HG03139 (cell line): ENCODE measurements around the gene OBSL1.

Source experiments
- ATAC-seq: cut with Tn5 transposase; IDR thresholded peaks from one replicate; pipeline ENCODE4 v1.9.1; 2021; ENCODE audit not compliant: unreplicated experiment

The OBSL1 gene

GRCh38 chr2:219571311-219572236 is at the start of gene OBSL1:
TSS of gene OBSL1 (minus strand) at chr2:219571539. CDS start at chr2:219571232, 307 bp downstream.
- no peak for ATAC-seq

GRCh38 chr2:219620546-219620945 is 49.2 kb upstream of the OBSL1 start:
- no peak for ATAC-seq

- no peak for ATAC-seq
These were observed 47.9 kb upstream of the OBSL1 start for GRCh38 chr2:219619235-219619634.

GRCh38 chr2:219618733-219619122 is 47.4 kb upstream of the OBSL1 start:
- no peak for ATAC-seq

- ATAC-seq, result no peak
These were observed 45.2 kb upstream of the OBSL1 start for GRCh38 chr2:219616550-219616949.

- no peak for ATAC-seq
These were observed 44.6 kb upstream of the OBSL1 start for GRCh38 chr2:219615894-219616293.

GRCh38 chr2:219615036-219615435 is 43.7 kb upstream of the OBSL1 start:
- ATAC-seq, result no peak

GRCh38 chr2:219614076-219614860 is 42.9 kb upstream of the OBSL1 start:
- ATAC-seq, result no peak

GRCh38 chr2:219613461-219614070 is 42.2 kb upstream of the OBSL1 start:
- no peak for ATAC-seq

- ATAC-seq, result no peak
These were observed 41.4 kb upstream of the OBSL1 start for GRCh38 chr2:219612577-219613286.

GRCh38 chr2:219611866-219612576 is 40.7 kb upstream of the OBSL1 start:
- ATAC-seq, result no peak

- ATAC-seq, result no peak
These were observed 40.0 kb upstream of the OBSL1 start for GRCh38 chr2:219611306-219611705.

- no peak for ATAC-seq
These were observed 37.9 kb upstream of the OBSL1 start for GRCh38 chr2:219609149-219609750.

- ATAC-seq, result no peak
These were observed 37.1 kb upstream of the OBSL1 start for GRCh38 chr2:219608399-219608964.

GRCh38 chr2:219607931-219608330 is 36.6 kb upstream of the OBSL1 start:
- no peak for ATAC-seq

- no peak for ATAC-seq
These were observed 34.2 kb upstream of the OBSL1 start for GRCh38 chr2:219605607-219605954.

GRCh38 chr2:219603771-219604170 is 32.4 kb upstream of the OBSL1 start:
- ATAC-seq, result no peak

- ATAC-seq, result no peak
These were observed 27.2 kb upstream of the OBSL1 start for GRCh38 chr2:219598308-219599078.
